Choroid plexus epithelial cell (primary cell): ENCODE data around the gene TOP3B.

Experiments used
- DNase-seq: peaks from one replicate; pipeline ENCODE4 v3.0.0-alpha.2; 2010; ENCODE audit warnings: low read depth
- H3K4me3 ChIP-seq: 2 replicates; pipeline ENCODE4 v1.5.1; 2011; ENCODE audit warnings: low read depth, mild to moderate bottlenecking, control low read depth, low read length, moderate library complexity
- CTCF ChIP-seq: conservative IDR thresholded peaks from 2 replicates; pipeline ENCODE4 v1.5.1; 2011; ENCODE audit warnings: low read depth, mild to moderate bottlenecking, control low read depth, inconsistent platforms, low read length, moderate library complexity

TOP3B gene

GRCh38 chr22:22001664-22002525, 19.3 kb upstream of the TOP3B start:
- no peak for DNase-seq
- no peak overlapping the region for H3K4me3 ChIP-seq
- no peak for TF ChIP-seq CTCF

- H3K4me3 ChIP-seq, result no peak overlapping the region
- TF ChIP-seq CTCF, result no peak
- no peak for DNase-seq
Observed at GRCh38 chr22:21998595-21999247, 16.1 kb upstream of the TOP3B start.

- DNase-seq, result no peak
- no peak for TF ChIP-seq CTCF
- no peak overlapping the region for H3K4me3 ChIP-seq
Observed at GRCh38 chr22:21996175-21996720, 13.7 kb upstream of the TOP3B start.

GRCh38 chr22:21995660-21996059, 13.1 kb upstream of the TOP3B start:
- no peak for DNase-seq
- no peak overlapping the region for H3K4me3 ChIP-seq
- no peak for TF ChIP-seq CTCF

GRCh38 chr22:21994881-21995444, 12.4 kb upstream of the TOP3B start:
- H3K4me3 ChIP-seq, result no peak overlapping the region
- DNase-seq, result no peak
- TF ChIP-seq CTCF, result no peak

GRCh38 chr22:21992593-21993237, 10.1 kb upstream of the TOP3B start:
- DNase-seq, result no peak
- H3K4me3 ChIP-seq, result no peak overlapping the region

More at GRCh38 chr22:21992593-21993237, 10.1 kb upstream of the TOP3B start:
- no peak for TF ChIP-seq CTCF
